GM12878 (cell line): ENCODE data around the gene COL8A2. TPM values are rescaled to one million over a fixed set of nuclear protein-coding genes. Genes with fewer than 3 reads are reported as not detected.

ENCODE experiments used
- ATAC-seq: fragments of 200-7000 bp; cut with Tn5 transposase; 3 replicates; pipeline ENCODE4 v1.9.1; 2020; ENCODE audit warnings: mild to moderate bottlenecking, moderate library complexity
- BruUV-seq: library from RNA; stranded (reverse); fragments of 400-500 nt; replicated peaks from 2 replicates; lab custom pipeline; 2021; lab: Mats Ljungman, UMichigan
- CTCF ChIA-PET: fragments of 300-600 bp; sonication (Branson Sonifier 250); formaldehyde crosslinking; extraction: SDS; loops from one replicate; lab custom pipeline; 2021; ENCODE audit warnings: inconsistent platforms; lab: Yijun Ruan, JAX
- POLR2A ChIA-PET: fragments of 350-600 bp; formaldehyde crosslinking; extraction: SDS; loops from one replicate; lab custom pipeline; 2021; ENCODE audit warnings: inconsistent platforms; lab: Charles Lee
- RAD21 ChIA-PET: fragments of 300-600 bp; sonication (Branson Sonifier 250); formaldehyde crosslinking; loops from one replicate; lab custom pipeline; 2023; ENCODE audit warnings: antibody characterized with exemption; ENCODE audit not compliant: unreplicated experiment; lab: Charles Lee
- SMC1A ChIA-PET: fragments of 300-600 bp; sonication (Branson Sonifier 250); formaldehyde crosslinking; loops from one replicate; lab custom pipeline; 2023; ENCODE audit not compliant: unreplicated experiment, uncharacterized antibody; lab: Charles Lee
- DNase-seq: peaks from one replicate; pipeline ENCODE4 v3.0.0-alpha.2; 2011; ENCODE audit warnings: low read depth, low spot score
- FAIRE-seq: peaks from 3 replicates; lab custom pipeline; 2011; peaks lifted over from hg19 to GRCh38; lab: Jason Lieb, UNC
- H2AFZ ChIP-seq: 2 replicates; pipeline ENCODE4 v1.6.0; 2011; ENCODE audit warnings: low read depth, low read length, control low read depth; ENCODE audit not compliant: control insufficient read depth
- H3K27ac ChIP-seq: 2 replicates; pipeline ENCODE4 v1.5.1; 2011; ENCODE audit warnings: control low read depth; ENCODE audit not compliant: control insufficient read depth, insufficient read depth
- H3K27me3 ChIP-seq, 2 experiments: replicated peaks in 1 of 2; 2 replicates each; pipeline versions ENCODE4 v1.6.0 to v1.6.1; 2011; ENCODE audit warnings: low read length in 1 of 2; ENCODE audit not compliant: control insufficient read depth in 2 of 2, insufficient read depth in 2 of 2
- H3K36me3 ChIP-seq, 2 experiments: 2 replicates each; pipeline ENCODE4 v1.5.1; 2011; ENCODE audit warnings: low read length in 1 of 2; ENCODE audit not compliant: control insufficient read depth in 2 of 2, insufficient read depth in 2 of 2
- H3K4me1 ChIP-seq: 2 replicates; pipeline ENCODE4 v1.6.1; 2011; ENCODE audit warnings: mild to moderate bottlenecking, low read length, moderate library complexity, mixed read lengths; ENCODE audit not compliant: control insufficient read depth, insufficient read depth
- H3K4me2 ChIP-seq: 2 replicates; pipeline ENCODE4 v1.6.0; 2011; ENCODE audit warnings: control low read depth; ENCODE audit not compliant: control insufficient read depth, insufficient read depth
- H3K4me3 ChIP-seq: fragments of 200-600 bp; sonication (generic); 2 replicates; pipeline ENCODE4 v1.5.1; 2016
- H3K79me2 ChIP-seq: 2 replicates; pipeline ENCODE4 v1.6.0; 2011; ENCODE audit warnings: low read length; ENCODE audit not compliant: control insufficient read depth, insufficient read depth
- H3K9ac ChIP-seq: 2 replicates; pipeline ENCODE4 v1.8.0; 2011; ENCODE audit warnings: low read length, control low read depth, mixed read lengths; ENCODE audit not compliant: control insufficient read depth, insufficient read depth
- H3K9me3 ChIP-seq: replicated peaks from 3 replicates; pipeline ENCODE4 v1.5.1; 2011; ENCODE audit warnings: mild to moderate bottlenecking, low read length; ENCODE audit not compliant: control insufficient read depth, insufficient read depth
- H4K20me1 ChIP-seq: 2 replicates; pipeline ENCODE4 v1.6.0; 2011; ENCODE audit not compliant: control insufficient read depth, insufficient read depth
- ETV6 ChIP-seq, 2 experiments: fragments of 450-650 bp in 1 of 2; IDR thresholded peaks in 1 of 2; conservative IDR thresholded peaks in 1 of 2; 2 replicates each; pipeline ENCODE4 v1.6.1; 2014; ENCODE audit warnings: antibody characterized with exemption in 1 of 2, borderline replicate concordance in 1 of 2, low read depth in 1 of 2, mild to moderate bottlenecking in 1 of 2, moderate library complexity in 1 of 2
- GABPA ChIP-seq: IDR thresholded peaks from 2 replicates; pipeline ENCODE4 v1.6.1; 2014; ENCODE audit warnings: antibody characterized with exemption, low read depth, mild to moderate bottlenecking, inconsistent platforms
- MYB ChIP-seq: fragments of 150-350 bp; IDR thresholded peaks from 2 replicates; pipeline ENCODE4 v1.6.1; 2014; ENCODE audit warnings: mild to moderate bottlenecking, low read depth, low read length, borderline replicate concordance
- NBN ChIP-seq: fragments of 450-650 bp; IDR thresholded peaks from 2 replicates; pipeline ENCODE4 v1.6.1; 2016
- POLR2A ChIP-seq: IDR thresholded peaks from 2 replicates; pipeline ENCODE4 v1.6.1; 2011; ENCODE audit warnings: low read depth, mild to moderate bottlenecking, low read length
- TAF1 ChIP-seq: IDR thresholded peaks from 2 replicates; pipeline ENCODE4 v1.6.1; 2011; ENCODE audit warnings: mild to moderate bottlenecking, low read depth, low read length, borderline replicate concordance
- ZNF217 ChIP-seq: fragments of 450-650 bp; IDR thresholded peaks from 2 replicates; pipeline ENCODE4 v1.6.1; 2017; ENCODE audit warnings: antibody characterized with exemption, mild to moderate bottlenecking
- ZNF274 ChIP-seq: IDR thresholded peaks from one replicate; pipeline ENCODE4 v1.8.0; 2011; ENCODE audit not compliant: insufficient read length, insufficient read depth
- ZSCAN29 ChIP-seq: fragments of 450-650 bp; IDR thresholded peaks from 2 replicates; pipeline ENCODE4 v1.6.1; 2017; ENCODE audit warnings: mild to moderate bottlenecking, moderate library complexity
- WGBS: methylation state at CpG from one replicate; pipeline ENCODE4 v1.1.6; 2016; ENCODE audit warnings: low lambda C conversion rate; ENCODE audit not compliant: insufficient replicate concordance, insufficient coverage; ENCODE audit errors: missing lambda C conversion rate; 5-methylcytosine and 5-hydroxymethylcytosine counted together
- in situ Hi-C: fragments of 300-500 bp; cut with MboI; formaldehyde crosslinking; loops from 9 replicates; pipeline ENCODE4 v1.14.3; 2018; ENCODE audit warnings: mixed read lengths
- intact Hi-C: fragments of 100-400 bp; cut with micrococcal nuclease; formaldehyde crosslinking; loops from one replicate; pipeline ENCODE4 v1.14.2; 2022; ENCODE audit not compliant: unreplicated experiment
- polyA plus RNA-seq, 11 experiments: library from polyadenylated mRNA; depleted of rRNA in 4 of 11; unstranded in 6 of 11; stranded (reverse) in 5 of 11; fragments of >200 nt; fragmentation: Nextera tagmentation in 4 of 11; fragmentation: Illumina TruSeq in 1 of 11; extraction: Ambion mirVana in 4 of 11; extraction: Trizol in 1 of 11; gene quantifications; 1 replicate in 1 of 11; 2 replicates in 10 of 11; pipeline versions ENCODE4 v1.2.1 to v1.2.3, GENCODE V29; 2011 to 2016; ENCODE audit warnings: inconsistent platforms in 2 of 11, missing spikeins in 2 of 11, low read depth in 1 of 11
- total RNA-seq, 4 experiments: library from RNA; depleted of rRNA in 3 of 4; stranded (reverse); fragments of >200 nt in 3 of 4; fragmentation: Illumina TruSeq in 1 of 4; extraction: Trizol in 1 of 4; gene quantifications; 2 replicates each; pipeline versions ENCODE4 v1.2.1 to v1.2.3, GENCODE V29; 2013 to 2021
- TF ChIP-seq, protein P1 (sequence below): IDR thresholded peaks from 2 replicates; pipeline ENCODE4 v1.6.1; 2011; ENCODE audit warnings: borderline replicate concordance, low read depth, mild to moderate bottlenecking, moderate library complexity, low read length; ENCODE audit not compliant: insufficient read depth, poor library complexity, severe bottlenecking
- TF ChIP-seq, protein P2 (sequence below): fragments of 150-350 bp; IDR thresholded peaks from 2 replicates; pipeline ENCODE4 v1.6.1; 2014; ENCODE audit warnings: mild to moderate bottlenecking, low read depth, low read length
- TF ChIP-seq, protein P3 (sequence below): fragments of 450-650 bp; IDR thresholded peaks from 2 replicates; pipeline ENCODE4 v1.6.1; 2017; ENCODE audit warnings: low read depth, mild to moderate bottlenecking, moderate library complexity

Gene COL8A2
- total and polyA plus RNA-seq, 10 of the 15 experiments (the other 5 are each of a cell fraction or from before 2014, with no cell fraction given): 0.01 TPM; not detected in 9

DNA sequence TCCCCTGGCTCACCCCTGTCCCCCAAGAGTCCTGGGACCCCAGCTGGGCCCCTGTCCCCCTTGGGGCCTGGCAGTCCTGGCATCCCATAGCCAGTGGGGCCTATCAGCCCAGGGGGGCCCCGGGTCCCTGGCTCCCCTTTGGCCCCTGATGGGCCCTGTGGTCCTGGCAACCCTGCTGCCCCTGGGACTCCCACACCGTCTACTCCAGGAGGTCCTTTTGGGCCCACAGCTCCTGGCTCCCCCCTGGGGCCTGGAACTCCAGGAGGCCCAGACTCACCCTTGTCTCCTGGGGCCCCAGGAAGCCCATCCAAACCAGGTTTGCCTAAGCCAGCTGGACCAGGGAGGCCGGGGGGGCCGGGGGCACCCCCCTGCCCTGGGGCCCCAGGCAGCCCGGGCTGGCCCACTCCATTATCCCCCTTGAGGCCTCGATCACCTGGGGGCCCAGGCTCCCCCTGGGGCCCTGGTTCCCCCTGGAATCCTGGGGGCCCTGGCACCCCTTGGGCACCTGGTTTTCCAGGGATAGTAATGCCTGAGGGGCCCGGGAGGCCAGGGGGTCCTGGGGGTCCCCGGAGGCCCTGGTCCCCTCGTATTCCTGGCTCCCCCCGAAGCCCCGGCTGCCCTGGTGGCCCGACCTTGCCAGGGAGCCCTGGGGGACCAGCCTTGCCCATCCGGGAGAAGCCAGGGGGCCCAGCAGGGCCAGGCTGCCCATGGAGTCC lies 26.2 kb downstream of the COL8A2 start (continued):
- TF ChIP-seq MYB (no peak), GABPA (no peak), ETV6 (conservative IDR thresholded peaks at IDR 0.05 in 1 of 2, IDR thresholded peaks at IDR 0.05 in 1 of 2; ENCODE audit: borderline replicate concordance in 1 of 2, low read depth in 1 of 2) (no peak), TAF1 (no peak), NBN (no peak), ZNF274 (no peak), ZSCAN29 (no peak)
- TF ChIP-seq, protein P1, sequence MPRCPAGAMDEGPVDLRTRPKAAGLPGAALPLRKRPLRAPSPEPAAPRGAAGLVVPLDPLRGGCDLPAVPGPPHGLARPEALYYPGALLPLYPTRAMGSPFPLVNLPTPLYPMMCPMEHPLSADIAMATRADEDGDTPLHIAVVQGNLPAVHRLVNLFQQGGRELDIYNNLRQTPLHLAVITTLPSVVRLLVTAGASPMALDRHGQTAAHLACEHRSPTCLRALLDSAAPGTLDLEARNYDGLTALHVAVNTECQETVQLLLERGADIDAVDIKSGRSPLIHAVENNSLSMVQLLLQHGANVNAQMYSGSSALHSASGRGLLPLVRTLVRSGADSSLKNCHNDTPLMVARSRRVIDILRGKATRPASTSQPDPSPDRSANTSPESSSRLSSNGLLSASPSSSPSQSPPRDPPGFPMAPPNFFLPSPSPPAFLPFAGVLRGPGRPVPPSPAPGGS: no peak
- TF ChIP-seq, all 136 proteins: peak for 0

DNA sequence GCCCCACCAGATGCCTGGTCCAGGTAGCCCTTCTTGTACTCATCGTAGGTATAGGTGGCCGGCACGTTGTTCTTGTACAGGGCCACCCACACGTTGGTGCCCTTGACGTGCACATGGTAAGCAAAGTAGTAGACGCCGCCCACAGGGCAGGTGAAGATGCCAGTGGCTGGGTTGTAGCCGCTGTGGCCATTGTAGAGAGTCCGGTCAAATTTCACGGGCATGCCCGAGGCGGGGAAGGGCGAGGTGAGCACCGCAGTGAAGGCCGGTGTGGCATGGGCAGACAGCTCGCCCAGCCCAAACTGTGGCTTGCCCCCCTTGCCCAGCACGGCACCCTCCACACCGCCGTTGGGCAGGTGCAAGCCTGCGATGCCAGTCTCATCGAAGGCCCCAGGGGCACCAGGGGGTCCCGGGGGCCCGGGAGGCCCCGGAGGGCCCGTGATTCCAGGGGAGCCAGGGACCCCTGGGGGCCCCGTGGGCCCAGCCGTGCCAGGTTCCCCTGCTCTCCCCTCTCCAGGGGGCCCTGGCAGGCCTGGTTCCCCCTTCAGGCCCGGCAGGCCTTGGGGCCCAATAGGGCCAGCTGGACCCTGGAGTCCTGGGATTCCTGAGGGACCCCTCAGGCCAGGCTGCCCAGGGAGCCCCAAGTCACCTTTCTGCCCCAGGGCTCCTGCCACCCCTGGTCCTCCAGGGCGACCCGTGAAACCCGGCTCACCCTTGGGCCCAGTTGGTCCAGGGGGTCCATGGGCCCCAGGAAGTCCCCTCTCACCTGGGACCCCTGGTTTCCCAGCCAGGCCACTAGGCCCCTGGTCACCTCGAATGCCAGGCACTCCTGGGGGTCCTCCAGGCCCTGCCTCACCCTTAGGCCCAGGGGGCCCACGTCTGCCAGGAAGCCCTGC lies 27.1 kb downstream of the COL8A2 start:
- Histone ChIP-seq H3K4me3 (no peak overlapping the region), H2AFZ (no peak overlapping the region), H3K27me3 (no peaks in the 10 kb centered on the region), H3K9ac (no peak overlapping the region), H3K27ac (no peak overlapping the region), H3K79me2 (no peaks in the 10 kb centered on the region), H3K9me3 (no peaks in the 10 kb centered on the region), H3K36me3 (peaks cover 5 to 11% of the 10 kb centered on the region in 2 experiments), H3K4me1 (no peaks in the 10 kb centered on the region), H4K20me1 (no peaks in the 10 kb centered on the region), H3K4me2 (no peak overlapping the region)
- no peak for ATAC-seq
- intact Hi-C loops (loop anchor here (2.0 to 5.0 kb wide), 2 partner anchors 189 to 324 kb away; no protein-coding TSS in a partner anchor), in situ Hi-C loops (no loop called here)
- SMC1A ChIA-PET: interaction anchor here (1.5 kb wide), 1 partner anchor 37 kb away, joined by 5 read pairs; no protein-coding TSS in a partner anchor
- DNase-seq: no peak
- WGBS: 85% methylated on average over 31 of the region's 33 CpGs
- POLR2A ChIA-PET: no interaction called here
- FAIRE-seq: no peak
- RAD21 ChIA-PET: interaction anchor here (0.8 to 1.1 kb wide), 2 partner anchors 37 to 52 kb away, joined by 3 read pairs; no protein-coding TSS in a partner anchor
- CTCF ChIA-PET: interaction anchor here (0.9 to 1.7 kb wide), 4 partner anchors 37 to 324 kb away, joined by 3 to 9 read pairs (median 4); no protein-coding TSS in a partner anchor
- BruUV-seq: no TSS peak
- TF ChIP-seq POLR2A: no peak
- TF ChIP-seq ZNF217: no peak
- TF ChIP-seq, protein P2, sequence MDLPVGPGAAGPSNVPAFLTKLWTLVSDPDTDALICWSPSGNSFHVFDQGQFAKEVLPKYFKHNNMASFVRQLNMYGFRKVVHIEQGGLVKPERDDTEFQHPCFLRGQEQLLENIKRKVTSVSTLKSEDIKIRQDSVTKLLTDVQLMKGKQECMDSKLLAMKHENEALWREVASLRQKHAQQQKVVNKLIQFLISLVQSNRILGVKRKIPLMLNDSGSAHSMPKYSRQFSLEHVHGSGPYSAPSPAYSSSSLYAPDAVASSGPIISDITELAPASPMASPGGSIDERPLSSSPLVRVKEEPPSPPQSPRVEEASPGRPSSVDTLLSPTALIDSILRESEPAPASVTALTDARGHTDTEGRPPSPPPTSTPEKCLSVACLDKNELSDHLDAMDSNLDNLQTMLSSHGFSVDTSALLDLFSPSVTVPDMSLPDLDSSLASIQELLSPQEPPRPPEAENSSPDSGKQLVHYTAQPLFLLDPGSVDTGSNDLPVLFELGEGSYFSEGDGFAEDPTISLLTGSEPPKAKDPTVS: no peak
- TF ChIP-seq, protein P3, sequence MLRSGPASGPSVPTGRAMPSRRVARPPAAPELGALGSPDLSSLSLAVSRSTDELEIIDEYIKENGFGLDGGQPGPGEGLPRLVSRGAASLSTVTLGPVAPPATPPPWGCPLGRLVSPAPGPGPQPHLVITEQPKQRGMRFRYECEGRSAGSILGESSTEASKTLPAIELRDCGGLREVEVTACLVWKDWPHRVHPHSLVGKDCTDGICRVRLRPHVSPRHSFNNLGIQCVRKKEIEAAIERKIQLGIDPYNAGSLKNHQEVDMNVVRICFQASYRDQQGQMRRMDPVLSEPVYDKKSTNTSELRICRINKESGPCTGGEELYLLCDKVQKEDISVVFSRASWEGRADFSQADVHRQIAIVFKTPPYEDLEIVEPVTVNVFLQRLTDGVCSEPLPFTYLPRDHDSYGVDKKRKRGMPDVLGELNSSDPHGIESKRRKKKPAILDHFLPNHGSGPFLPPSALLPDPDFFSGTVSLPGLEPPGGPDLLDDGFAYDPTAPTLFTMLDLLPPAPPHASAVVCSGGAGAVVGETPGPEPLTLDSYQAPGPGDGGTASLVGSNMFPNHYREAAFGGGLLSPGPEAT: no peak
